SIG-M5 treated with dmso at 0.1 percent for 504 hours (cell line): ENCODE results near the gene RPS14.
"Not testable (repeated sequence)": the region's sequence is repeated elsewhere in the genome, so short reads cannot be mapped to it uniquely, and the experiment has no call there.

Source experiments
- DNase-seq: peaks from one replicate; lab custom pipeline; 2025; ENCODE audit not compliant: unreplicated experiment; lab: John Stamatoyannopoulos, UW

The RPS14 gene

GRCh38 chr5:150481708-150481965, 32.1 kb upstream of the RPS14 start:
- DNase-seq: no peak

DNA sequence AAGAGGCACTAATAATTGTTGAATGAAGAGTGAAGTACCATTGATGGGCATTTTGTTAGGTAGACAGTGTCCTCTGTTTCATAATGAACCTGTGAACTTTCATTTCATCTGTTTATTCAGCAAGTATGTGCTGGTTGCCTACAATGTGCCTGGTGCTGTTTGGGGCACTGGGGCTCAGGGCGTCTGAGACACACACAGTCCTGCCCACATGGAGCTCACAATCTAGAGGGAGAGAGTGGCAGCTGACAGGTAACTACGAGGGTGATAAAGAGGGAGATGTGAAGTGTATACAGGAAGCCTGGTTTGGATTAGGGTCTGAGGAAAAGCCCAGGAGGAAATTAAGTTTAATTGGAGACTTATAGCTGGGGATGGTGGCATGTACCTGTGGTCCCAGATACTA, 29.9 kb upstream of the RPS14 start:
- DNase-seq: no peak

DNA sequence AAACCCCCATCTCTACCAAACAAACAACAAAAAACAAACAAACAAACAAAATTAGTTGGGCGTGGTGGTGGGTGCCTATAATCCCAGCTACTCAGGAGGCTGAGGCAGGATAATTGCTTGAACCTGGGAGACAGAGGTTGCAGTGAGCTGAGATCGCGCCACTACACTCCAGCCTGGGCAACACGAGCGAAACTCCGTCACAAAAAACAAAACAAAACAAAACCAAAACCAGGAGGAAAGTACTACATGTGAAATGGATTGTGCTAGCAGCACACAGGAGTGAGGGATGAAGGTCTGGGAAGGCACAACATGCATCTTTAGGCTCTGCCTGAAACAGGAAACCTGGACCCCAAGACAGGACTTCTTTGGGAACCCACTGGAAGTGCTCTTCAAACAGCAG, 27.0 kb upstream of the RPS14 start:
- not testable (repeated sequence) for DNase-seq

- no peak for DNase-seq
These were observed 24.3 kb upstream of the RPS14 start for GRCh38 chr5:150473673-150474358.

GRCh38 chr5:150469718-150470469, 20.4 kb upstream of the RPS14 start:
- no peak for DNase-seq

DNA sequence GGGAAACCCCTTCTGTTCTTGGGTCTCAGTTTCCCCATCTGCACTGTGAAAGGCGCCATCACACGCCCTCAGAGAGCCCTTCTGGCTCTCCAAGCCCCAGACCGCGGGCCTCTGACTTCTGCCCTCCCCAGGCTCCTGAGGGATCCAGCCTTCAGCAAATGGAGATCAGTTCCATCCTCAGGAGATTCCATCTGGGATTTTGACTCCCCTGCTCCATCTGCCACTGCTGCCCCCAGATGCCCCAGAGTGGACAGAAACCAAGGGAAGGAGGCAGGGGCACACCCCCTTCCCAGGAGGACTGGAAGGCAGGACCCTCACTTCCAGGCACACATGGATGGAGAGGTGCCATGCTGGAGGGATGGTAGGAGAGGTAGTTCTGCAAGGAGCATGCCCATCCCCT, 18.7 kb upstream of the RPS14 start:
- DNase-seq: no peak

- DNase-seq: no peak
These were observed 16.4 kb upstream of the RPS14 start for GRCh38 chr5:150465927-150466326.

- DNase-seq: no peak
These were observed 15.0 kb upstream of the RPS14 start for GRCh38 chr5:150464554-150465012.

- DNase-seq: no peak
These were observed 11.7 kb upstream of the RPS14 start for GRCh38 chr5:150461231-150461630.

- no peak for DNase-seq
These were observed 11.2 kb upstream of the RPS14 start for GRCh38 chr5:150460781-150461180.

DNA sequence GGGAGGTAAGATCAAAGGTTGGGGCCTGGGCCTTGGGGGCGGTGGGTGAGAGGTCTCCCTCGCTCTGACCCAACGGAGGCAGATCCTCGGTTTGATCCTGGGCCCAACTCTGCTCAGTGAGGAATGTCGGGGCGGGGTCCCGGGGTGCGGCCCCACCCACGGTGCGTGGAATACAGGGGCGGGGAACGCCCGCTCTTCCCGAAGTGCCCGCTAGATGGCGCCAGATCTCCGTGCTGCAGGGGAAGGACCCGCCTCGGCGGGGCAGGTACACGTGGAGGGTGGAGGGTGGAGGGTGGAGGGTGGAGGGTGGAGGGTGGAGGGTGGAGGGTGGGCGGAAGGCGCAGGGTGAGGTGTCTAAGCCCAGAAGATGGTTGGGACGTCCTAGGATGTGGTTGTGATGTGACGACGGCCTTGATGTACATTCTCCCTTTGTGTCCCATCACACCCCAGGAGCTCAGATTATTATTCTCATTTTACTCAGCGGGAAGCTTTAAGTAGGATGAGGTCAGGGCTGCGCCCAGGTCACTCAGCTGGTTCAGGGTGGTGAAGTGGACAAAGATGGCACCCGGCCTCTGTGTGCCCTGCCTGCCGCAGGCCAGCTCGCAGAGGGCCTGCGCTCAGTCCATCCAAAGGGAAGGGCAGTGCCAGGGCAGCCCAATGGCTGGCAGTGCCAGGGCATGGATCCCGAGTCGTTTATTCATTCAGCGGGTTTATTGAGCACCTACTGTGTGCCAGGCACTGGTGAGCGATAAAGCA, 9.4 kb upstream of the RPS14 start:
- DNase-seq: peak; percentile 66

- DNase-seq: no peak
These were observed 8.2 kb upstream of the RPS14 start for GRCh38 chr5:150457562-150458240.

GRCh38 chr5:150457121-150457520, 7.6 kb upstream of the RPS14 start:
- no peak for DNase-seq

GRCh38 chr5:150454492-150455229, 5.1 kb upstream of the RPS14 start:
- peak; percentile 36 for DNase-seq

- not testable (repeated sequence) for DNase-seq
These were observed 4.5 kb upstream of the RPS14 start for GRCh38 chr5:150454027-150454426.

- no peak for DNase-seq
These were observed 3.4 kb upstream of the RPS14 start for GRCh38 chr5:150452914-150453313.

- DNase-seq: no peak
These were observed 2.1 kb upstream of the RPS14 start for GRCh38 chr5:150451594-150451993.

- DNase-seq: peak; percentile 65
These were observed 505 bp downstream of the RPS14 start for GRCh38 chr5:150448952-150449516.

DNA sequence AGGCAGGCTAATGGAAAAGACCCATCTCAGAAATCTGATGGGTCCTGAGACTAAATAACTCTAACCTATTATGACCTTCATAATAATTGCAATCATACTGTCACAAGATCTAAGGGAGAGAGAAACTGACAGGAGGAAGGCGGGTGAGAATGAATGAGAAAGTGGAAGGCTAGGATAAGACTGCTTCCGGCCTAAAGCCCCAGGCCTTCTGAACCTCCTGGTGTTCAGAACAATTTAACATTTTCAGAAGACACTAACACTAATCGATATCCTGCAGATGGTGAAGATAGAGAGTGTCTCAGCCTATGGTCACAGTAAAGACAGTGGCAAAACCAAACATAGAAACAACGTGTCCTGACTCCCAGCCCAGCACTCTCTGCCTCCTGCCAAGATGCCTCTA, 1.2 kb downstream of the RPS14 start:
- DNase-seq: no peak

DNA sequence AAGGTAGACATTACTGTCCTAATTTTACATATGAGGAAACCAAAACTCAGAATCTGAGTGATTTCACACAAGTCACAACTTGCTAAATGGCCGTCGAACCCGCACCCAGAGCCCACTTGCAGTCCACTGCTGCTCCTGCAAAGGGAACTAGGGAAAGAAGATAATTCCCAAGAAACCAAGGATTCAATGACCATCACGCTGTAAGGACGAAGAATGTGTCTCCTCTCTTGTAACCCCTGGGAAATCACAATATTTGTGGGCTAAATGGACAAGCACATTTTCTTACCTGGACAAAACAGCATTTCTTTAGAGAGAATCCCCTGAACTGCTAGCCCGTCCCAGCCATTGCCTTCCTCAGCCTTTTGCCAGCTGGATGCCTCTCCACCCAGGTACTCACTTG, 2.4 kb downstream of the RPS14 start:
- DNase-seq: no peak

GRCh38 chr5:150446583-150446982, 3.0 kb downstream of the RPS14 start:
- no peak for DNase-seq
